PC-9 (cell line): ENCODE results near the gene DPH2.

Experiments
- CTCF ChIP-seq: fragments of 200-600 bp; sonication (generic); conservative IDR thresholded peaks from 2 replicates; pipeline ENCODE4 v1.6.1; 2017; ENCODE audit warnings: mixed run types, antibody characterized with exemption, mild to moderate bottlenecking, moderate library complexity
- EZH2 ChIP-seq: fragments of 200-600 bp; sonication (generic); IDR thresholded peaks from 2 replicates; pipeline ENCODE4 v1.8.0; 2017; ENCODE audit warnings: antibody characterized with exemption, low read depth

GRCh38 chr1:43951021-43951985 is 18.5 kb upstream of the DPH2 start:
- TF ChIP-seq CTCF (no peak), EZH2 (no peak)
